Measurements from ENCODE around the gene CDH23.

The CDH23 gene

DNA sequence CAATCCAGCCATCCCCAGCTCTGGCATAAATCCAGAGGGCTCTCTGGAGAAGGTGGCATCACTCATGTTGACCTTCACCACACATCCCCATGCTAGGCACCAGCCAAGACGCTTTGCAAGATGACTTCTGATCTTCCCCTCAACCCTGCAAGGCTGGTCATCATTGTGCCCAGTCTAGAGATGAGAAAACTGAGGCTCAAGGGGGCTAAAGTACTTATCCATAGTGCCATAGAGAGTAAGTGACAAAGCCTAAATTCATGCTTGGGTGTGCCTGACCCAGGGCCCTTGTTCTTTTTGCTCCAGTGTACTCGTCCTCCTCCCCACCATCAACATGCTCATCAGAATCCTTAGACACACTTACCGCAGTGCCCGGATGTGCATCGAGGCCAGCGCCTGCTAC is 324.6 kb downstream of the CDH23 start:
- Histone ChIP-seq H3K18ac (ENCODE audit: low read length) (no peak overlapping the region), H2AK5ac (ENCODE audit: low read length) (no peak overlapping the region), H3K23ac (ENCODE audit: low read length) (no peak overlapping the region), H3K79me1 (ENCODE audit: low read length) (no peaks in the 10 kb centered on the region), H2BK5ac (ENCODE audit: low read depth, low read length, poor library complexity) (no peak overlapping the region), H4K91ac (ENCODE audit: low read depth, low read length) (no peak overlapping the region), H3K27ac (ENCODE audit: low read depth, low read length) (no peak overlapping the region), H3K9me3 (ENCODE audit: insufficient read depth, low read depth, low read length) (no peaks in the 10 kb centered on the region), H3K9ac (ENCODE audit: low read length) (no peak overlapping the region), H3K36me3 (ENCODE audit: control insufficient read depth in 1 of 2, insufficient read depth in 2 of 2, low read length in 2 of 2) (no peaks in the 10 kb centered on the region), H3K27me3 (ENCODE audit: insufficient read depth, low read length) (no peaks in the 10 kb centered on the region), H4K12ac (ENCODE audit: low read depth, low read length) (no peak overlapping the region), H3K4me1 (ENCODE audit: control insufficient read depth in 1 of 2, insufficient read depth in 2 of 2, low read length in 2 of 2) (peaks cover 2% of the 10 kb centered on the region in 2 experiments), H3K79me2 (ENCODE audit: control insufficient read depth, insufficient read depth, low read length, poor library complexity) (no peaks in the 10 kb centered on the region), H2BK120ac (ENCODE audit: insufficient read depth, low read length, poor library complexity) (no peak overlapping the region), H3K4me2 (ENCODE audit: low read length) (no peak overlapping the region), H2BK12ac (ENCODE audit: low read length) (no peak overlapping the region), H3K4ac (ENCODE audit: low read depth, low read length) (no peak overlapping the region), H4K8ac (ENCODE audit: low read depth, low read length) (no peak overlapping the region), H3K14ac (ENCODE audit: low read length) (no peak overlapping the region), H3K4me3 (ENCODE audit: low read depth, low read length) (no peak overlapping the region), H2AFZ (ENCODE audit: insufficient read depth, low read length, poor library complexity) (no peak overlapping the region)
- DNase-seq = no peak
- no CpG with 5 or more reads among the region's 6 CpGs for WGBS (ENCODE audit: extremely low coverage, insufficient coverage, insufficient read length)

DNA sequence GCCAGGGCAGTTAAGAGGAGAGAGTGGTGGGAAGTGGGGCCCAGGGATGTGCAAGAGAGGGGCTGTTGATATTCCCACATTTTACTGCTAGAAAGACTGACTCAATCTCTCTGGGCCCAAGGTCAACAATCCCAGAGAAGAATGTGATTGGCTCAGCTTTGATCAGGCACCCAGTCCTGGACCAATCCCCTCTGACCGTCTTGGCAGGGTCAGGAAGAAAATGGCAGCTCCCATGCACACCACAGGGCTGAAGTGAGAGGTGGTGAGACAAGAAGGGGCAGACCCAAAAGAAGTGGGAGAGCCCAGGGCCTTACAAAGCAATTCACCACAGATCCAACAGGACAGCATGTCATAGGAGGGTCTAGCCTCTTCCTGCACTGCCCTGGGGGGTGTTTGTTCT is 326.1 kb downstream of the CDH23 start:
- Histone ChIP-seq H3K23ac (ENCODE audit: low read length) (no peak overlapping the region), H3K9ac (ENCODE audit: low read length) (no peak overlapping the region), H3K4ac (ENCODE audit: low read depth, low read length) (no peak overlapping the region), H4K8ac (ENCODE audit: low read depth, low read length) (no peak overlapping the region), H3K4me1 (ENCODE audit: control insufficient read depth in 1 of 2, insufficient read depth in 2 of 2, low read length in 2 of 2) (peaks cover 6 to 7% of the 10 kb centered on the region in 2 experiments), H2AFZ (ENCODE audit: insufficient read depth, low read length, poor library complexity) (no peak overlapping the region), H2BK120ac (ENCODE audit: insufficient read depth, low read length, poor library complexity) (no peak overlapping the region), H4K12ac (ENCODE audit: low read depth, low read length) (no peak overlapping the region), H3K9me3 (ENCODE audit: insufficient read depth, low read depth, low read length) (no peaks in the 10 kb centered on the region), H2BK12ac (ENCODE audit: low read length) (no peak overlapping the region), H2BK5ac (ENCODE audit: low read depth, low read length, poor library complexity) (no peak overlapping the region), H3K27me3 (ENCODE audit: insufficient read depth, low read length) (no peaks in the 10 kb centered on the region), H4K91ac (ENCODE audit: low read depth, low read length) (no peak overlapping the region), H3K36me3 (ENCODE audit: control insufficient read depth in 1 of 2, insufficient read depth in 2 of 2, low read length in 2 of 2) (no peaks in the 10 kb centered on the region), H3K79me1 (ENCODE audit: low read length) (no peaks in the 10 kb centered on the region), H3K4me3 (ENCODE audit: low read depth, low read length) (no peak overlapping the region), H3K79me2 (ENCODE audit: control insufficient read depth, insufficient read depth, low read length, poor library complexity) (no peaks in the 10 kb centered on the region), H2AK5ac (ENCODE audit: low read length) (no peak overlapping the region), H3K27ac (ENCODE audit: low read depth, low read length) (no peak overlapping the region), H3K4me2 (ENCODE audit: low read length) (no peak overlapping the region), H3K18ac (ENCODE audit: low read length) (no peak overlapping the region), H3K14ac (ENCODE audit: low read length) (no peak overlapping the region)
- no peak for DNase-seq
- WGBS (ENCODE audit: extremely low coverage, insufficient coverage, insufficient read length) = no CpG with 5 or more reads among the region's 1 CpG

DNA sequence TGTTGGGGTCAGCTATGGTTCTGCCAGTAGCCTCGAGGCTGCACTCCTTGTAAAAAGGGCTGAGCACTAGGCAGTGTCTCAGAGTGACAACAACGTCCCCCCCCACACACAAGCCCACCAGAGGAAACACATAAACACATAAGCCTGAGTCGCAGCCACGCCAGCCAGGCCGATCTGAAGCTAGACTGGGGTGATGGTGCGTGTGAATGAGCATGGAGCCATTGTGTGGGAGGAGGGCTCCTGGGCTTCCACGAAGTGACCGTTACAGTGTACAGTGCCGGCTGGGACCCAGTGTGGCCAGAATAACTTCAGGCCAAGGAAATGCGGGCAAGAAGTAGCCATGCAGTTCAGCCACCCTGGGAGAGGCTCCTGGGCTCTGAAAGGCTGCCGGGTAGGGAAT is 326.6 kb downstream of the CDH23 start:
- no peak overlapping the region for H2BK12ac ChIP-seq (ENCODE audit: low read length)
- no peak overlapping the region for H4K91ac ChIP-seq (ENCODE audit: low read depth, low read length)
- H2AK5ac ChIP-seq (ENCODE audit: low read length) = no peak overlapping the region
- no peaks in the 10 kb centered on the region for H3K36me3 ChIP-seq (ENCODE audit: control insufficient read depth in 1 of 2, insufficient read depth in 2 of 2, low read length in 2 of 2)
- H3K4me3 ChIP-seq (ENCODE audit: low read depth, low read length) = no peak overlapping the region
- H3K14ac ChIP-seq (ENCODE audit: low read length) = no peak overlapping the region
- H2BK5ac ChIP-seq (ENCODE audit: low read depth, low read length, poor library complexity) = no peak overlapping the region
- H4K12ac ChIP-seq (ENCODE audit: low read depth, low read length) = no peak overlapping the region
- no peaks in the 10 kb centered on the region for H3K9me3 ChIP-seq (ENCODE audit: insufficient read depth, low read depth, low read length)
- no peak overlapping the region for H2BK120ac ChIP-seq (ENCODE audit: insufficient read depth, low read length, poor library complexity)
- H3K23ac ChIP-seq (ENCODE audit: low read length) = no peak overlapping the region
- H3K4me2 ChIP-seq (ENCODE audit: low read length) = no peak overlapping the region
- H3K9ac ChIP-seq (ENCODE audit: low read length) = no peak overlapping the region
- H3K27ac ChIP-seq (ENCODE audit: low read depth, low read length) = no peak overlapping the region
- no peak overlapping the region for H4K8ac ChIP-seq (ENCODE audit: low read depth, low read length)
- H3K79me2 ChIP-seq (ENCODE audit: control insufficient read depth, insufficient read depth, low read length, poor library complexity) = no peaks in the 10 kb centered on the region
- no peak overlapping the region for H2AFZ ChIP-seq (ENCODE audit: insufficient read depth, low read length, poor library complexity)
- peaks cover 6 to 7% of the 10 kb centered on the region in 2 experiments for H3K4me1 ChIP-seq (ENCODE audit: control insufficient read depth in 1 of 2, insufficient read depth in 2 of 2, low read length in 2 of 2)
- H3K4ac ChIP-seq (ENCODE audit: low read depth, low read length) = no peak overlapping the region
- H3K27me3 ChIP-seq (ENCODE audit: insufficient read depth, low read length) = no peaks in the 10 kb centered on the region
- H3K79me1 ChIP-seq (ENCODE audit: low read length) = no peaks in the 10 kb centered on the region
- no CpG with 5 or more reads among the region's 11 CpGs for WGBS (ENCODE audit: extremely low coverage, insufficient coverage, insufficient read length)
- DNase-seq = no peak
- no peak overlapping the region for H3K18ac ChIP-seq (ENCODE audit: low read length)

DNA sequence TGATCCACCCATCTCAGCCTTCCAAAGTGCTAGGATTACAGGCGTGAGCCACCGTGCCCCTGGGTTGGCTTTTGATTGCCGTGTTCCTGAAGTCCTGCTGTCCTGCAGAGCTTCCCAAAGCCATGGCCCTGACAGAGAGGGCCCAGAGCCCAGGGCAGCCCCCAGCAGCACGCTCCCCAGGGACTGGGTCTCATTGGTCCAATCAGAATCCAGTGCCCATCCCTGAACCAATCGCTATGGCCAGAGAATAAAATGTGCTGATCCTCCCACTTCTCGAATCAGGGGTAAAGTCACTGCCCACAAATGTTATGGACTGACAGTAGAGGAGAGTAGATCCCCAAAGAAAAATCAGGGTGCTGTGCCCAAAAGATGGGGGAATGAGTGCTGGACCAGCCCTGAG is 327.8 kb downstream of the CDH23 start:
- Histone ChIP-seq H3K27me3 (ENCODE audit: insufficient read depth, low read length) (no peaks in the 10 kb centered on the region), H3K18ac (ENCODE audit: low read length) (no peak overlapping the region), H3K23ac (ENCODE audit: low read length) (no peak overlapping the region), H3K79me1 (ENCODE audit: low read length) (no peaks in the 10 kb centered on the region), H2BK5ac (ENCODE audit: low read depth, low read length, poor library complexity) (no peak overlapping the region), H4K8ac (ENCODE audit: low read depth, low read length) (no peak overlapping the region), H3K9me3 (ENCODE audit: insufficient read depth, low read depth, low read length) (no peaks in the 10 kb centered on the region), H3K4me1 (ENCODE audit: control insufficient read depth in 1 of 2, insufficient read depth in 2 of 2, low read length in 2 of 2) (peaks cover 6 to 7% of the 10 kb centered on the region in 2 experiments), H3K4ac (ENCODE audit: low read depth, low read length) (no peak overlapping the region), H3K27ac (ENCODE audit: low read depth, low read length) (no peak overlapping the region), H3K14ac (ENCODE audit: low read length) (no peak overlapping the region), H3K4me2 (ENCODE audit: low read length) (no peak overlapping the region), H2AFZ (ENCODE audit: insufficient read depth, low read length, poor library complexity) (no peak overlapping the region), H4K12ac (ENCODE audit: low read depth, low read length) (no peak overlapping the region), H2AK5ac (ENCODE audit: low read length) (no peak overlapping the region), H4K91ac (ENCODE audit: low read depth, low read length) (no peak overlapping the region), H3K4me3 (ENCODE audit: low read depth, low read length) (no peak overlapping the region), H2BK12ac (ENCODE audit: low read length) (no peak overlapping the region), H3K9ac (ENCODE audit: low read length) (no peak overlapping the region), H3K36me3 (ENCODE audit: control insufficient read depth in 1 of 2, insufficient read depth in 2 of 2, low read length in 2 of 2) (no peaks in the 10 kb centered on the region), H3K79me2 (ENCODE audit: control insufficient read depth, insufficient read depth, low read length, poor library complexity) (no peaks in the 10 kb centered on the region), H2BK120ac (ENCODE audit: insufficient read depth, low read length, poor library complexity) (no peak overlapping the region)
- WGBS (ENCODE audit: extremely low coverage, insufficient coverage, insufficient read length) = no CpG with 5 or more reads among the region's 6 CpGs
- DNase-seq = no peak
